Hematopoietic multipotent progenitor cell (in vitro differentiated cells): ENCODE data around the gene NUTM2G. TPM values are rescaled to one million over a fixed set of nuclear protein-coding genes. Genes with fewer than 3 reads are reported as not detected.
"Not testable (repeated sequence)": the region's sequence is repeated elsewhere in the genome, so short reads cannot be mapped to it uniquely, and the experiment has no call there.

Experiments used
- DNase-seq, 3 donors: peaks; one replicate each; pipeline ENCODE4 v3.0.0-alpha.2; 2011 to 2015; ENCODE audit warnings: low read depth in 2 of 3, low spot score in 2 of 3
- total RNA-seq: library from RNA; depleted of rRNA; stranded (reverse); fragments of >200 nt; gene quantifications from one replicate; pipeline ENCODE4 v1.2.3, GENCODE V29; 2012

Gene NUTM2G
- total RNA-seq, 1 donor: not detected

DNA sequence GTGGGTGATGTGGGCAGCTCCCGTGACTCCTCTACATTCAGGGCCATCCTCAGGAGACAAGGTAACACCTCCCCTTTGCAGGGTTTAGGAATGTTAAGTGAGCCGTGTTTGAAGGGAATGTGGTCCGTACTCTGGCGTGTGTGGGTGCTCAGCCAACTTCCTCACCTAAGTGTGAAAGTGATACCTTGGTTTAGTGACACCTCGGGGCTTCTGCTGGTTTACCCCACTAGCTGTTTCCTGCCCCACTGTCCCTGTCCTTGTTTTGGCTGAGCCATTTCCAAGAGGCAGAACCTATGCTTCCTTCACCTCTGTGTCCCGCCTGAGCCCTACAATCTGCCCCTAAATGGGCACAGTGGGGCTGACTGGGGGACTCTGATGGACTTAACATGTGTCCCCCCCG is 12.3 kb downstream of the NUTM2G start:
- DNase-seq: not testable (repeated sequence)

DNA sequence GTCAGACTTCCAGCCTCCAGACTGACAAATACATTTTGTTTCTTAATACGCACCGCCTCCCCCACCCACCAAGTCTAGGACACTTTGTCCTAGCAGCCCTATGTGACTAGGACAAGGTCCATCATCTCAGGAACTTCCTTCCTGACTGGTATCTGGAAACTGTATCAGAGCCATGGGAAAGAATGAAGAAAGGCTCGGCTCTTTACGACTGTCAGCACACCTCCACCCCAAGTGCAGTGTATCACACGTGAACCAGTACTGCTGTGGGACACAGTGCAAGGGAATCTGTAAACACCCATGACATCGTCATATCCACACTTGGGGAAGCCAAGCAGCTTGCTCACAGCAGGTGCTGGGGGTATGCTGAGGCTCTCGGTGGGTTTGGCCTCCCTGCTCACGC is 13.0 kb downstream of the NUTM2G start:
- not testable (repeated sequence) for DNase-seq

DNA sequence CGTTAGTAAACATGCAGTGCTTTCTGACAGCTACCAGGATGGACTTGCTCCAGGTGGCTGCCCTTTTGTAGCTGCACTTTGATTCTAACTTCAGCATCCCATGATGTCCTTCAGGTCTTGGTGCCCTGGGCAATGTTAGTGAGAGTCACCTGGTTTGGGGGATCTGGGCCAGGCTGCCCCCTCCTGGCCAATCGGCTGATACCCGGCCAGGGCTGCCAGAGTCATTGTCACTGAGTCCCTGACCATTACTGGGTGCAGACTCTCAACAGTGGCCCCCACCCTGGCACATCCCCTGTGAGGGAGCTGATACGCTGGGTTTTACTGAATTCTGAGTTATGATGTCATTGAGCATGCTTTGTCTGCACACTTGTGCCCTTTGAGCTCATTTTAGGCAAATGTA is 13.5 kb downstream of the NUTM2G start:
- DNase-seq: not testable (repeated sequence)

DNA sequence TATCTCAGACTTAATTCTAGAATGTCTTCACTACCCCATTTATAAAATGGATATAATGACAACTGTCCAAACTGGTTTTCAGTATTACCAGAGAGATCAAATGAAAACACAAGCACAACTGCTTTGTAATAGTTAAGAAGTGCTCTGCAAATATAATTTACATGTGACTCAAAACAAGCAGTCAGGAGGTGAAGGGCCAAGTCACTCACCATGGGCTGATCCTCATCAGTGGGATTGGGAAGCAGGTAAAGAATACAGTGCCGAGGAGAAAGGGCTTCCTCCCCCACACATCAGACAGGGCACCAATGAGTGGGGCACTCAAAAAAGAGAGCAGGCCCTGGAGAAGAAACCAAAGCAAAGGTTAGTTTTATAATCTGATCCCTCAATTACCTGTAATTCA is 20.7 kb downstream of the NUTM2G start:
- DNase-seq: not testable (repeated sequence)

DNA sequence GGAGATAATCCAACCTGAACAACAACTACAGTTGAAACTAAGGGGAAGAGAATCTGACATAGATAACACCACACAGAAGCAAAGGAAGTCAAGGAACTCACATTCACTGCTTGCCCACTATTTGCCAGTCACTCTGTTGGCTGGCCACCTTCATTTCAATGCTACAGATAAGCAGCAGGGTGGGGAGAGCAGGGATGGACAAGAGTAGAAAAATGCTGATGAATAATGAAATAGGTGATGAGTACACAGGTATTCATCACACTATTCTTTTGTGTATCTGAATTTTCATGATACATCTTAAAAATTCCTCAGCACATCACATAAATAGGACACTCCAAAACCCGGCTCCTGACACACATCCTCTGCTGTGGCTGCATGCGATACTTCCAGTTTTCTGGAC is 21.9 kb downstream of the NUTM2G start:
- not testable (repeated sequence) for DNase-seq

DNA sequence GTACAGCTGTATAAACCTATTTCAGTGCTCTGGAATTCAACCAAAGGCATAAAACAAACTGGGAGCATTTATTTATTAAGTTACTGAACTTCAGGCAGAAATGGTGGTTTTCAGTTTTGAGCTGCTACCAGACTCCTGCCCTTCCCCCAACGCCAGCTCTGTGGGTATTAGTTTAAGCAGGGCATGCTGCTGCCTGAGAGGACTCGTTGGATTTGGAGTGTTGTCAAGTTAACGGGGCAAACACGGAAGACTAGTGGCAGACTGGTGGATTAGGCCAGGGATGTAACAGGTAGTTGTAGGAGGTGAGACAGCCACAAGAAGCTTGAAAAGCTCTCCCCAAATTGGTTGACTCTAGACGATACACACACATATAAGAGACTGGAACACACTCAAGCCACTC is 38.9 kb downstream of the NUTM2G start:
- DNase-seq: not testable (repeated sequence)

DNA sequence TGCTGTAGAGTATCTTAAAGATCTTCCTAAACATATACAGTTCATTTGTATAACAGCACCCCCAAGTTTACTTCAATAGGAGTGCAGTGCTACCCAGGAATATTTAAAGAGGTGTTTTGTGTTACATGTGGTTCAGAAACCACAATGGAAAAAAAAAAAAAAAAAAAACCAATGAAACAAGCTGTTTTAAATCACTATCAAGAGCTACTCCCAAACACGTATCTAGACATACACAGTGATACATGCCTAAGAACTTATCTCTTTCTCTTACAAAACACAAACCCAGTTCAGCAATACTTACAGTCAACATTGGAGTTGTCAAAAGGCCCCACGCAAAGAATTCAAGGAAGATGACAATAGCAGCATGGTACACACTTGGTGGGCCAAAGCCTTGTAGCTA is 43.9 kb downstream of the NUTM2G start:
- DNase-seq: not testable (repeated sequence)

DNA sequence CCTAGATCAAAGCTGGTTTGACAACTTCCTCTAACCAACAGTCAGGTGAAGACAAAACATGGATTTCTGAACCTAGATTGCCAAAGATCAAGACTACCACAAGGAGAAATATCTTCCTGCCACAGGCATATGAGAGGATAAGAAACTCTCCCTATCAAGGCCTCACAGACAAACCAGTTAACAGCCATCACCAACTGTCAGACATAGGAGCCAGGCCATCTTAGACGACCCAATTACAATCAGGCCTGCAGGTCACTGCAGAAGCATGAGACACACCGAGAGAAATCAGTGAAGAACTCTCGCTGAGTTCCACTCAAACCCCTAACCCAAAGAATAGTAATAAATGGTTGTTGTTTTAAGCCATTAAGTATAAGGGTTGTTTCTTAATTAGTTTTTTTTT is 45.4 kb downstream of the NUTM2G start:
- DNase-seq: peak in 2 of 3 donors; percentile 18 to 27

DNA sequence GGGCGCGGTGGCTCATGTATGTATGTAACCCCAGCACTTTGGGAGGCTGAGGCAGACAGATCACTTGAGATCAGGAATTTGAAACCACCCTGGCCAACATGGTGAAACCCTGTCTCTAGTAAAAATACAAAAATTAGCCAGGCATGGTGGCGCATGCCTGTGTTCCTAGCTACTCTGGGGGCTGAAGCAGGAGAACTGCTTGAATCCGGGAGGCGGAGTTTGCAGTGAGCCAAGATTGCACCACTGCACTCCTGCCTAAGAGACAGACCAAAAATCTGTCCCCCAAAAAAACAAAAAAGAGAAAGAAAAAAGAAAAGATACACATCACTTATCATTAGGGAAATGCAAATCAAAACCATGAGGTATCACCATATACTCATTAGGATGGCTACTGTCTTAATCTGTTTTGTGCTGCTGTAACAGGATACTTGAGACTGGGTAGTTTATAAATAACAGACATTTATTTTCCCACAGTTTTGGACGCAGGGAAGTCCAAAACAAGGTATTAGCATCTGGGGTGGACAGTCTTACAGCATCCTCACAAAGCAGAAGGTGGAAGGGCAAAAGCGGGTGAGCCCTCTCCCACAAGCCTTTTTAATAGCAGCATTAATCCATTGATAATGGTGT is 55.0 kb downstream of the NUTM2G start:
- DNase-seq: not testable (repeated sequence)

DNA sequence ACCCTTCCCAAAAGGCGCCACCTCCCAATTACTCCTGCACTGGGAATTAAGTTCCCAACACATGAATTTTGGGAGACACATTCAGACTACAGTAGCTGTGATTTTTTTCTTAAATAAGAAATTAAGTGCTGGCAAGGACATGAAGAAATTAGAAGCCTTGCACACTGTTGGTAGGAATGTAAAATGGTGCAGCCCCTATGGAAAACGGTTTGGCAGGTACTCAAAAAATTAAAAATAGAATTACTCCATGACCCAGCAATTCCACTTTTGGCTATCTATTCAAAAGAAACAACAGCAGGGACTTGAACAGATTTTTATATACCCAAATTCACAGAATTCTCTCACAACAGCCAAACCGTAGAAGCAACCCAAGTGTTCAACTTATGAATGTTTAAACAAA is 55.5 kb downstream of the NUTM2G start:
- DNase-seq: not testable (repeated sequence)

DNA sequence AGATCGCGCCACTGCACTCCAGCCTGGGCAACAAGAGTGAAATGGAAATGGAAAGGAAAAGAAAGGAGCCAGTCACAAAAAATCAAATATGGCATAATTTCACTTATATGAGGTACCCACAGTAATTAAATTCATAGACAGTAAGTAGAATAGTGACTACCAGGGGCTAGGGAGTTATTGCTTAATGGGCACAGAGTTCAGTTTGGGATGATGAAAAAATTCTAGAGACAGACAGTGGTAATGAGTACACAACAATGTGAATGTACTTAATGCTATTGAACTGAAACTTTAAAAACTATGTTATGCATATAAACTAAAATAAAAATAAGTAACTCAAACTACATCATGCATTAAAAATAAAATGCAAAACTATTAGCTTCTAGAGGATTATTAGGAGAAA is 56.2 kb downstream of the NUTM2G start:
- DNase-seq: not testable (repeated sequence)

Other genes with a start within 250 kb of the NUTM2G start
- gene ZNF510, start 150.8 kb upstream of the NUTM2G start, total RNA-seq: 12.9 TPM
- gene ZNF782, start 74.3 kb upstream of the NUTM2G start, total RNA-seq: 4.8 TPM
- gene CTSV, start 110.3 kb downstream of the NUTM2G start, total RNA-seq: under 0.01 TPM